GM12875 (cell line): ENCODE data around the gene DPP8.
"Not testable (repeated sequence)": the region's sequence is repeated elsewhere in the genome, so short reads cannot be mapped to it uniquely, and the experiment has no call there.

Source experiments
- H3K4me3 ChIP-seq: one replicate; pipeline ENCODE4 v1.5.1; 2011; ENCODE audit warnings: low read depth, low read length, control low read depth
- TF ChIP-seq, protein P1 (sequence below): IDR thresholded peaks from 2 replicates; pipeline ENCODE4 v1.5.1; 2011; ENCODE audit warnings: low read depth, mild to moderate bottlenecking, control low read depth, inconsistent platforms, low read length, moderate library complexity, borderline replicate concordance; ENCODE audit not compliant: insufficient read depth

Gene DPP8

DNA sequence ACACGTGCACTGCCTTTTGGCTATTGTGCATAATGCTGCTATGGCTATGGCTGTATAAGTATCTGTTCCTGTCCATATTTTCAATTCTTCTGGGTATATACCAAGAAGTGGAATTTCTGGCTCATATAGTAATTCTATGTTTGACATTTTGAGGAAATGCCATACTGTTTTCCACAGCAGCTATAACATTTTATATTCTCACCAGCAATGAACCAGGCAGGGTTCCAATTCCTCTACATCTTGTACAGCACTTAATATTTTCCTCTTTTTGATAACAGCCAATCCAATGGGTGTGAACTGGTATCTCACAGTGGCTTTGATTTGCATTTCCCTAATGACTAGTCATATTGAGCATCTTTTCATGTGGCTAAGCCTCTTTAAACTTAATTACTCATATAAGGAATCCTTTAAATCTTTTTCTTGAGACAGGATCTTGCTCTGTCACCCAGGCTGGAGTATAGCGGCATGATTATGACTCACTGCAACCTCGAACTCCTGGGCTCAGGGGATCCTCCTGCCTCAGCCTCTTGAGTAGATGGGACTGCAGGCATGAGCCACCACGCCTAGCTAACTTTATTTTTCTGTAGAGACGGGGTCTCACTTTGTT lies 56.6 kb downstream of the DPP8 start:
- TF ChIP-seq, protein P1, sequence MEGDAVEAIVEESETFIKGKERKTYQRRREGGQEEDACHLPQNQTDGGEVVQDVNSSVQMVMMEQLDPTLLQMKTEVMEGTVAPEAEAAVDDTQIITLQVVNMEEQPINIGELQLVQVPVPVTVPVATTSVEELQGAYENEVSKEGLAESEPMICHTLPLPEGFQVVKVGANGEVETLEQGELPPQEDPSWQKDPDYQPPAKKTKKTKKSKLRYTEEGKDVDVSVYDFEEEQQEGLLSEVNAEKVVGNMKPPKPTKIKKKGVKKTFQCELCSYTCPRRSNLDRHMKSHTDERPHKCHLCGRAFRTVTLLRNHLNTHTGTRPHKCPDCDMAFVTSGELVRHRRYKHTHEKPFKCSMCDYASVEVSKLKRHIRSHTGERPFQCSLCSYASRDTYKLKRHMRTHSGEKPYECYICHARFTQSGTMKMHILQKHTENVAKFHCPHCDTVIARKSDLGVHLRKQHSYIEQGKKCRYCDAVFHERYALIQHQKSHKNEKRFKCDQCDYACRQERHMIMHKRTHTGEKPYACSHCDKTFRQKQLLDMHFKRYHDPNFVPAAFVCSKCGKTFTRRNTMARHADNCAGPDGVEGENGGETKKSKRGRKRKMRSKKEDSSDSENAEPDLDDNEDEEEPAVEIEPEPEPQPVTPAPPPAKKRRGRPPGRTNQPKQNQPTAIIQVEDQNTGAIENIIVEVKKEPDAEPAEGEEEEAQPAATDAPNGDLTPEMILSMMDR: no peak
- no peak overlapping the region for H3K4me3 ChIP-seq

DNA sequence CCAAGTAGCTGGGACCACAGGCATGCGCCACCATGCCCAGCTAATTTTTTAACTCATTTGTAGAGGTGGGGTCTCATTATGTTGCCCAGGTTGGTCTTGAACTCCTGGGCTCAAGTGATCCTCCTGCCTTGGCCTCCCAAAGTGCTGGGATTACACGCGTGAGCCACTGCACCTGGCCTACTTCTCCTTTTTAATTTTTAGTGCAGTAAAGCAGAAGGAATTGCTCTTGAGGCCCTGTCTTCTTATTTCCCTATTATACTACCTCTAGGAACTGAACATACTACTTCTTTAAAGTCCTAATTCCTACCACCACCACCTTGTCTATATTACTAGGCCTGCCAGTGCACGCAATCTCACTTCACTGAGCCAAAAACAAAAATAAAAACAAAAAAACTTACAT lies 62.2 kb downstream of the DPP8 start:
- H3K4me3 ChIP-seq: not testable (repeated sequence)

DNA sequence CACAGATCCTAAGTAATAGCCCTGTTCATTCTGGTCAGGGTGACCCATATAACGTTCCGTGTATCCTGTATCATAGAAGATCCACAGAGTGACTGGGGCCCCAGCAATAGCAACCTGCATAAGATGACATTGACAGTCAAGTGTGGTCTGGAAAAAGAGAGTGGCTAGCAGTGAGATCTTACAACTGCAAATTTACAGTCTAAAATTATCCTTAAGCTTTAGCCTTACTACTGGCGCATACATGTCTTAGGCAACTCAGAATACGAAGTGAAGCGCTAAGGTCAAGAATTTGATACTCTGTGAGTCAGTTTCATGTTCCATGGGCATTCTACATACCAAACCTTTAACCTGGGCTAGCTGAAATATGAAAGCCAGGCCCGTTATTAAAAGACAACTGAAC lies 65.5 kb downstream of the DPP8 start:
- TF ChIP-seq, protein P1: no peak

DNA sequence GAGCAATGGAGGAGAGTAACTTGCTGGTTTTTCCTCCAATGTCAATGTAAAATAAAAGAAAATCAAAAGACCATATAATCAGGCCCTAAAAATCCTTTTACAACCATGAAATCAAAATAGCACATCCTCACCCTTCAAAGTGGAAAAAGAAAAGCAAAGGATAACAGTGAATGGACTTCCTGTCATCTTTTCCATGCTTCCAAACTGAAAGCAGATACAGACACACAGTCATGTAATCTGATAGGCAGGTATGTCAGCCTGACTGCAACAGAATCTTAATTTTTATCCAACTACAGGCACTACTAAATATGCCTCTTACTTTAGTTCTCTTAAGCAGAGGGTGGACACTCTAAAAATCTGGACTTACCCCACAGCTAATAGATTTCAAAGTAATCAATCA lies 66.9 kb downstream of the DPP8 start:
- no peak overlapping the region for H3K4me3 ChIP-seq
- TF ChIP-seq, protein P1: no peak

More for the DNA sequence above, 65.5 kb downstream of the DPP8 start:
- H3K4me3 ChIP-seq: no peak overlapping the region

DNA sequence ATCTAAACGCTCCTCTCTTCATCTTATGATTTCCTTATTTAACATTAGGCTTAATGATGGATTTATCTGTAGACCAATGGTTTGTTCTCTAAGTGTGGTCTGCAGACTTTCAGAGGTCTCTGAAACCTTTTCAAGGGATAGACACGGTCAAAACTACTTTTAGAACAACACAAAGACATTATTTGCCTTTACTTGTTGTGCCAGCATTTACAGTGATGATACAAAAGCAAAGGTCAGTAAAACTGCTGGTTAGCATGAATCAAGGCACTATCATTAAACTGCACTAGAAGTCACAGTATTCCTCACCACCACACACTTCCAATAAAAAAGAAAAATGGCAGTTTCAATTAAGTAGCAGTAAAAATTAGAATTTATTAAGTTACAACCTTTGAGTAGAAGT lies 70.3 kb downstream of the DPP8 start:
- H3K4me3 ChIP-seq: no peak overlapping the region
- TF ChIP-seq, protein P1: no peak

DNA sequence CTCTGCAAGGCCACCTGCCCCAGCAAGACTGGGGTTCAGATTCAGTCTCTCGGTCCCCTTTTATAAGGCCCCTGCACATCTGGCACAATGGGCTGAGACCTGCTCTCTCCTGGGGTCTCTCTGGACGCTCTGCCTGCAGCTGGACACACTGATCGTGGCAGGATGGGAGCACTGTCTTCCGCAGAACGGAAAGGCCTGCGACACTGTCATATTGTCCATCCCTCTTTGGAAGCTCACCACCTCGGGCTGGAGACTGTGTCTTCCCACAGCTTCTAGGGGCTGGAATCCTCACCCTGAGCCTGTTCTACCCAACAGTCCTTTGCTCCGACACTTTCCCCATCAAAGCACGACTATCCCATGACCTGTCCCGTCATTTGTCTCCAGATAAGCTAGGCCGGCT lies 83.3 kb downstream of the DPP8 start:
- no peak overlapping the region for H3K4me3 ChIP-seq
- TF ChIP-seq, protein P1: no peak

DNA sequence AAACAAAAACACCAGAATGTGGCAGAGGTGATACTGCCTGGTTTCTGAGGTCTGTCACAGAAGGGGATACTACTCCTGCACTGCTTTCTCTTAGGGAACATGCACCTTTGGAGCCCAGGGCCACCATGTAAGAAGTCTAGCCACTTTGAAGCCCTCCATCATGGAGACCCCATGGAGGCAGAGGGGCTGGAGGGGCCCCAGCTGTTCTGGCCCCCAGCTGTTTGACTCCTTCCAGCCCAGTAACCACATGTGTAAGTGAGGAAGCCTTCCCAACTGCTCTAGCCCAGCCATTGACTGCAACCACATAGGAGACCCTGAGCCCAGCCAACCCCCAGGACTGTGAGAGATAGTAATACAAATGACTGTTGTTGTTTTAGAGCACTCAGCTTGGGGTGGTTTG lies 85.8 kb downstream of the DPP8 start:
- TF ChIP-seq, protein P1: no peak
- H3K4me3 ChIP-seq: no peak overlapping the region
